ENCODE results near the gene GPR32.
"Not testable (repeated sequence)": the region's sequence is repeated elsewhere in the genome, so short reads cannot be mapped to it uniquely, and the experiment has no call there.

Gene GPR32

GRCh38 chr19:50743537-50743936 is 26.7 kb upstream of the GPR32 start:
- H3K27me3 ChIP-seq (ENCODE audit: low read length) = no peaks in the 10 kb centered on the region
- TF ChIP-seq EZH2phosphoT487 (conservative IDR thresholded peaks at IDR 0.05; ENCODE audit: low read length) = no peak
- TF ChIP-seq, protein P1, sequence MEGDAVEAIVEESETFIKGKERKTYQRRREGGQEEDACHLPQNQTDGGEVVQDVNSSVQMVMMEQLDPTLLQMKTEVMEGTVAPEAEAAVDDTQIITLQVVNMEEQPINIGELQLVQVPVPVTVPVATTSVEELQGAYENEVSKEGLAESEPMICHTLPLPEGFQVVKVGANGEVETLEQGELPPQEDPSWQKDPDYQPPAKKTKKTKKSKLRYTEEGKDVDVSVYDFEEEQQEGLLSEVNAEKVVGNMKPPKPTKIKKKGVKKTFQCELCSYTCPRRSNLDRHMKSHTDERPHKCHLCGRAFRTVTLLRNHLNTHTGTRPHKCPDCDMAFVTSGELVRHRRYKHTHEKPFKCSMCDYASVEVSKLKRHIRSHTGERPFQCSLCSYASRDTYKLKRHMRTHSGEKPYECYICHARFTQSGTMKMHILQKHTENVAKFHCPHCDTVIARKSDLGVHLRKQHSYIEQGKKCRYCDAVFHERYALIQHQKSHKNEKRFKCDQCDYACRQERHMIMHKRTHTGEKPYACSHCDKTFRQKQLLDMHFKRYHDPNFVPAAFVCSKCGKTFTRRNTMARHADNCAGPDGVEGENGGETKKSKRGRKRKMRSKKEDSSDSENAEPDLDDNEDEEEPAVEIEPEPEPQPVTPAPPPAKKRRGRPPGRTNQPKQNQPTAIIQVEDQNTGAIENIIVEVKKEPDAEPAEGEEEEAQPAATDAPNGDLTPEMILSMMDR (IDR thresholded peaks at IDR 0.05; ENCODE audit: insufficient read depth, low read length, poor library complexity, severe bottlenecking) = no peak

GRCh38 chr19:50745221-50745620 is 25.0 kb upstream of the GPR32 start:
- H3K27me3 ChIP-seq (ENCODE audit: low read length) = no peaks in the 10 kb centered on the region
- H3F3A ChIP-seq (ENCODE audit: insufficient read depth) = no peaks in the 10 kb centered on the region
- no peak overlapping the region for H3K4me3 ChIP-seq (ENCODE audit: insufficient read depth, low read length, poor library complexity, severe bottlenecking)
- no peak overlapping the region for H3K4me2 ChIP-seq (ENCODE audit: low read depth, low read length, poor library complexity, severe bottlenecking)
- no peak overlapping the region for H2AFZ ChIP-seq (ENCODE audit: low read depth, low read length, severe bottlenecking)
- H3K27ac ChIP-seq (ENCODE audit: low read depth, low read length) = no peak overlapping the region
- no peak overlapping the region for H3K9ac ChIP-seq (ENCODE audit: low read length)
- no peaks in the 10 kb centered on the region for H4K20me1 ChIP-seq (ENCODE audit: low read depth, low read length)
- no peaks in the 10 kb centered on the region for H3K9me2 ChIP-seq (replicated peaks; ENCODE audit: insufficient read depth, low read length)
- no peaks in the 10 kb centered on the region for H3K9me3 ChIP-seq (ENCODE audit: insufficient read depth, low read length)
- no peaks in the 10 kb centered on the region for H3K79me2 ChIP-seq (ENCODE audit: insufficient read depth, low read length)
- no peak for TF ChIP-seq EZH2phosphoT487 (conservative IDR thresholded peaks at IDR 0.05; ENCODE audit: low read length)
- TF ChIP-seq, protein P1 (IDR thresholded peaks at IDR 0.05; ENCODE audit: insufficient read depth, low read length, poor library complexity, severe bottlenecking) = no peak
- H3K36me3 ChIP-seq (ENCODE audit: low read length) = no peaks in the 10 kb centered on the region

More at GRCh38 chr19:50743537-50743936, 26.7 kb upstream of the GPR32 start:
- Histone ChIP-seq H3K9ac (ENCODE audit: low read length) (no peak overlapping the region), H3K36me3 (ENCODE audit: low read length) (no peaks in the 10 kb centered on the region), H3F3A (ENCODE audit: insufficient read depth) (no peaks in the 10 kb centered on the region), H3K27ac (ENCODE audit: low read depth, low read length) (no peak overlapping the region), H3K9me2 (replicated peaks; ENCODE audit: insufficient read depth, low read length) (no peaks in the 10 kb centered on the region), H3K4me3 (ENCODE audit: insufficient read depth, low read length, poor library complexity, severe bottlenecking) (no peak overlapping the region), H4K20me1 (ENCODE audit: low read depth, low read length) (no peaks in the 10 kb centered on the region), H3K4me2 (ENCODE audit: low read depth, low read length, poor library complexity, severe bottlenecking) (no peak overlapping the region), H2AFZ (ENCODE audit: low read depth, low read length, severe bottlenecking) (no peak overlapping the region), H3K9me3 (ENCODE audit: insufficient read depth, low read length) (no peaks in the 10 kb centered on the region), H3K79me2 (ENCODE audit: insufficient read depth, low read length) (no peaks in the 10 kb centered on the region)

- H3K4me3 ChIP-seq (ENCODE audit: insufficient read depth, low read length, poor library complexity, severe bottlenecking); H3K36me3 ChIP-seq (ENCODE audit: low read length); H3K9me3 ChIP-seq (ENCODE audit: insufficient read depth, low read length); H3K9ac ChIP-seq (ENCODE audit: low read length); H3K27ac ChIP-seq (ENCODE audit: low read depth, low read length); H3K27me3 ChIP-seq (ENCODE audit: low read length); H2AFZ ChIP-seq (ENCODE audit: low read depth, low read length, severe bottlenecking); H3K79me2 ChIP-seq (ENCODE audit: insufficient read depth, low read length); H3K9me2 ChIP-seq (replicated peaks; ENCODE audit: insufficient read depth, low read length); H3K4me2 ChIP-seq (ENCODE audit: low read depth, low read length, poor library complexity, severe bottlenecking); H4K20me1 ChIP-seq (ENCODE audit: low read depth, low read length); H3F3A ChIP-seq (ENCODE audit: insufficient read depth): not testable (repeated sequence)
Observed at GRCh38 chr19:50747141-50747540, 23.1 kb upstream of the GPR32 start.

- Histone ChIP-seq H3K9ac (ENCODE audit: low read length) (no peak overlapping the region), H3K9me3 (ENCODE audit: insufficient read depth, low read length) (no peaks in the 10 kb centered on the region), H2AFZ (ENCODE audit: low read depth, low read length, severe bottlenecking) (no peak overlapping the region), H3K4me3 (ENCODE audit: insufficient read depth, low read length, poor library complexity, severe bottlenecking) (no peak overlapping the region), H3K9me2 (replicated peaks; ENCODE audit: insufficient read depth, low read length) (no peaks in the 10 kb centered on the region), H3F3A (ENCODE audit: insufficient read depth) (no peaks in the 10 kb centered on the region), H3K27ac (ENCODE audit: low read depth, low read length) (no peak overlapping the region), H3K4me2 (ENCODE audit: low read depth, low read length, poor library complexity, severe bottlenecking) (no peak overlapping the region), H3K36me3 (ENCODE audit: low read length) (no peaks in the 10 kb centered on the region), H3K79me2 (ENCODE audit: insufficient read depth, low read length) (no peaks in the 10 kb centered on the region), H3K27me3 (ENCODE audit: low read length) (no peaks in the 10 kb centered on the region), H4K20me1 (ENCODE audit: low read depth, low read length) (no peaks in the 10 kb centered on the region)
- TF ChIP-seq EZH2phosphoT487 (conservative IDR thresholded peaks at IDR 0.05; ENCODE audit: low read length) = no peak
- TF ChIP-seq, protein P1 (IDR thresholded peaks at IDR 0.05; ENCODE audit: insufficient read depth, low read length, poor library complexity, severe bottlenecking) = no peak
Observed at GRCh38 chr19:50749490-50749889, 20.8 kb upstream of the GPR32 start.
